Stimulated activated CD4-positive, alpha-beta T cell treated with anti-CD3 and anti-CD28 coated beads, TNF-alpha, amount 100 ng/mL, for 4 hours (primary cell): ENCODE measurements around the gene SLC30A4.
A peak's percentile ranks its signal among the peaks of the same experiment; 100 is the strongest.
"Not testable (repeated sequence)": the region's sequence is repeated elsewhere in the genome, so short reads cannot be mapped to it uniquely, and the experiment has no call there.

Experiments
- DNase-seq, 3 experiments: peaks; one replicate each; pipeline ENCODE4 v3.0.0-alpha.2; 2020; ENCODE audit warnings: low read depth in 3 of 3

The SLC30A4 gene

GRCh38 chr15:45522328-45523165, at the start of gene SLC30A4:
TSS of gene SLC30A4 (minus strand) at chr15:45522755. CDS start at chr15:45522354, 401 bp downstream.
- DNase-seq: peak; percentile 38 to 52 (median 45)

DNA sequence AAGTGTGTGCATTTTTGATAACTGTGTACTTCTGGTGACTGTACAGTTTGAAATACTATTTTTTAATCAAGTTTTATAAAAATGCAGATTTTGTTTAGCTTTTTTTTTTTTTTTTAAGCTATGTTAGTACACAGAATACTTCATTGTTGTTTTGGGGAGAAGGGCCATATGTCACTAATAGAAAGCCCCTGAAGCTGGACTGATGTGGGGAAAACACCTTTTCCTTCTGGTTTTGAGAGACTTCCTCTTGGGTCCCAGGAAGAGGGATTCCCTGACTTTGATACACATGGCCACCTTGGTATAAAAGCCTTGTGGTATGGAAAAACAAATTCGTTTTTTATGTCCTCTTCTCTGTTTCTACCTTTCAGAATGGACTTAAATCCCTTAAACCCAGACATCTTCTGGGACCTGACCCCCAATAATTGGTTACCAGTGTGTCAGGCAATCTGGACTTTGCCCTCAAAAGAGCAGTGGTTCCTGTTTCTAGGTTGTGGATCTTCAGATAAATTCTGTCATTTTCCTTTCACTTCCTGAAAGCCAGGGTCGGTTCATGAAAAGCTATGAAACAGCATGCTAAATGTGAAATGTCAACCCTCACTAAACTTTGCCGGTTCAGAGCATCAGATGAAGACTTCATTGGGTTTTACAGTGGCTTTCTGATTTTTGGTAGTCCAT, 33.5 kb upstream of the SLC30A4 start:
- DNase-seq: no peak

GRCh38 chr15:45551676-45552075, 29.1 kb upstream of the SLC30A4 start:
- no peak for DNase-seq

DNA sequence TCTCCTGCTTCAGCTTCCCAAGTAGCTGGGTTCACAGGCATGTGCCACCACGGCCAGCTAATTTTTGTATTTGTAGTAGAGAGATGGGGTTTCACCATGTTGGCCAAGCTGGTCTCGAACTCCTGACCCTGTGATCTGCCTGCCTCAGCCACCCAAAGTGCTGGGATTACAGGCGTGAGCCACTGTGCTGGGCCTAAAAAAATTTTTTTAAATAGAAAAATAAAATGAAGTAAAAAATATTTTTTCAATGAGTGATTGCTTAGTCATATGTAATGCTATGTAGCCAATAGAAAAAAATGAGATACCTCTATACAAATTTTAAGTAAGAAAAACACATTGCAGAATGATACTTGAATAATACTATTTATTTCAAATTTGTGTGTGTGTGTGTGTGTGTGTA, 27.9 kb upstream of the SLC30A4 start:
- no peak for DNase-seq

DNA sequence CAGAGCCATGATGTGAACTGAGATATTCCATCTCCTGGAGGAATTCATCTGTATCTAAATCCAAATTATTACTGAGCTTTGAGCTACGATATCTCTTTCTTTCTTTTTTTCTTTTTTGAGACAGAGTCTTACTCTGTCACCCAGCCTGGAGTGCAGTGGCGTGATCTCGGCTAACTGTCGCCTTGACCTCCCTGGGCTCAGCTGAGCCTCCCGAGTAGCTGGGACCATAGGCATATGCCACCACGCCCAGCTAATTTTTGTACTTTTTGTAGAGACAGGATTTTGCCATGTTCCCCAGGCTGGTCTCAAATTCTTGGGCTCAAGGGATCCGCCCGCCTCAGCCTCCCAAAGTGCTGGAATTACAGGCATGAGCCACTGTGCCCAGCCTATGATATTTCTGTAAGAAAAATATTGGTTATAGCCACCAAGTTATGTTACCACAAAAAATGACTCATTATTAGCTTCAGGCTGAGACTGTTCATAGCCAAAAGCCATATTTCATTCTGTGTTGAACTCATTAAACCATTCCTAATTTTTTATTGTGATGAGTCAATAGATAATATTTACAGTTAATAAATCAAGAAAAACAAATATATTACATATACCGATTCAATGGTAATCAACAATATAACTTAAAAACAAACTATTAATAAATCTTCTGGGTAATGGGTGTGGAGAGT, 27.1 kb upstream of the SLC30A4 start:
- DNase-seq: no peak

GRCh38 chr15:45548753-45549520, 26.4 kb upstream of the SLC30A4 start:
- DNase-seq: no peak

DNA sequence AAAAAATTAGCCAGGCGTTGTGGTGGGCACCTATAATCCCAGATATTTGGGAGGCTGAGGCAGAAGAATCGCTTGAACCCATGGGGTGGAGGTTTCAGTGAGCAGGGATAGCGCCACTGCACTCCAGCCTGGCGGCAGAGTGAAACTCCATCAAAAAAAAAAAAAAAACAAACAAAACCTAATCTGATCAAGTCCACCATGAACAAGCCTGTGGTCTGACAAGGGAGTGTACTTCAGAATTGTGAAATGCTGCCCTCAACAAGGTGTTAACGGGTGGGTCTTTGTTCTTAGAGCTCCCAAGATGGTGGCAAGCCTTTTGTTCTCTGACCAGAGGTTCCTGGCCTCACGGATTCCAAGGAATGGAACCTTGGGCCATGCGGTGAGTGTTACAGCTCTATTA, 24.2 kb upstream of the SLC30A4 start:
- DNase-seq: no peak

DNA sequence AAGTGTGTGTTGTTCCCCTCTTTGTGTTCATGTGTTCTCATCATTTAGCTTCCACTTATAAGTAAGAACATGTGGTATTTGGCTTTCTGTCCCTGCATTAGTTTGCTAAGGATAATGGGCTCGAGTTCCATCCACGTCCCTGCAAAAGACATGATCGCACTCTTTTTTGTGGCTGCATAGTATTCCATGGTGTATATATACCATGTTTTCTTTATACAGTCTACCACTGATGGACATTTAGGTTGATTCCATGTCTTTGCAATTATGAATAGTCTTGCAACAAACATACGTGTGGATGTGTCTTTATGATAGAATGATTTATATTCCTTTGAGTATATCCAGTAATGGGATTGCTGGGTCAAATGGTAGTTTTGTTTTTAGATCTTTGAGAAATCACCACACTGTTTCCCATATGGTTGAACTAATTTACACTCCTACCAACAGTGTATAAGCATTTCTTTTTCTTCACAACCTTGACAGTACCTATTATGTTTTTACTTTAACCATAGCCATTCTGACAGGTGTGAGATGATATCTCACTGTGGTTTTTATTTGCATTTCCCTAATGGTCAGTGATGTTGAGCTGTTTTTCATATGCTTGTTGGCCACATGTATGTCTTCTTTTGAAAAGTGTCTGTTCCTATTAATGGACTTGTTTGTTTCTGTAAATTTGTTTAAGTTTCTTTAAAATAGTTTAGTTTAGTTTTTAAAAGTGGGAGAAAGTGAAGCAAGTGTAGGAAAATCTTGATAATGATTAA, 21.9 kb upstream of the SLC30A4 start:
- no peak for DNase-seq

GRCh38 chr15:45543051-45543450, 20.5 kb upstream of the SLC30A4 start:
- DNase-seq: no peak

- no peak for DNase-seq
Observed at GRCh38 chr15:45540531-45540930, 18.0 kb upstream of the SLC30A4 start.

DNA sequence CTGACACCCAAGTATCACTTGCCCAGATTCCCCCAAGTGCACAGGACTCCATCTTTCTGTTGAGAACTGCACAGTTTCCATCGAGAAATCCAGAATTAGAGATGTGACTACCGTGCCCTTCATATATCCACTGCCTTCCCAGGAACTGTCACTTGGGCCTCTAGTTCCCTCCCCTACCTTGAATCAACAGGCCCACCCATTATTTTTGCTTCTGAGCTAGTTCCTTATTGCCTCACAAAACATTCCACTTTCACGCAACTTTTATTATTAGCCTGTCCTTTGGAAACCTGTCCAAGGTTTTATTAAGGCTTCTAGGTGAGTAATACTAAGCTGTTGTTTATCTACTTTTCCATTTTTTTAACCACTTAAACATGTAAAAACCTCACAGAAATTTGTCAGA, 17.1 kb upstream of the SLC30A4 start:
- DNase-seq: no peak

GRCh38 chr15:45536934-45537333, 14.4 kb upstream of the SLC30A4 start:
- DNase-seq: no peak

DNA sequence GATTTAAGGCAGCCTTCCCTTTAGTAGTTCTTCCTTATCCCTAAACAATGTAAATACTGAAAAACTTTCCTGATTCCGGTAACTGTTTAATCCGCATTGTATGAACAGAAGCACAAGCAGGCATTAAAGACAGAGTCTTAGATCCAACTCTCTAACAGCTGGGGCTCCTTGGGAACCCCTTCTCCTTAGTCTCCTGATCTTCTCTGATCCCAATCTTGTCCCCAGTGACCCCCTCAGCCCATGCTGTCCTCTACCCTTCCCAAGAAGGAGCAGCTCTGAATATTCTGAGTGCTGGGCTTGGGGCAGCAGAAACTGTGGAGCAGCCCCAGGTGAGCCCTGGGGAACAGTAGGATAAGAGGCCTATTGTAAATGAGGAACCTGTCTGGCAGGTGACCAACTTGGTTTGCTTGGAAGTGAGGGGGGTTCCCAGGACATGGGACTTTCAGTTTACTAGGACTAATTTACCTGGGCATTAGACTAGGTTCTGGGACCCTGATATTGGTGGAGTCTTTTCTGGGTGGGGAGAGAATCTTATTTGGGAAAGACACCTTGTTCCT, 13.0 kb upstream of the SLC30A4 start:
- DNase-seq: no peak

- no peak for DNase-seq
Observed at GRCh38 chr15:45534821-45535220, 12.3 kb upstream of the SLC30A4 start.

GRCh38 chr15:45532892-45533291, 10.3 kb upstream of the SLC30A4 start:
- DNase-seq: not testable (repeated sequence)

- no peak for DNase-seq
Observed at GRCh38 chr15:45529613-45530012, 7.1 kb upstream of the SLC30A4 start.

GRCh38 chr15:45527086-45527485, 4.5 kb upstream of the SLC30A4 start:
- no peak for DNase-seq

- no peak for DNase-seq
Observed at GRCh38 chr15:45523166-45523460, 558 bp upstream of the SLC30A4 start.

- DNase-seq: no peak
Observed at GRCh38 chr15:45521596-45522327, 793 bp downstream of the SLC30A4 start.

DNA sequence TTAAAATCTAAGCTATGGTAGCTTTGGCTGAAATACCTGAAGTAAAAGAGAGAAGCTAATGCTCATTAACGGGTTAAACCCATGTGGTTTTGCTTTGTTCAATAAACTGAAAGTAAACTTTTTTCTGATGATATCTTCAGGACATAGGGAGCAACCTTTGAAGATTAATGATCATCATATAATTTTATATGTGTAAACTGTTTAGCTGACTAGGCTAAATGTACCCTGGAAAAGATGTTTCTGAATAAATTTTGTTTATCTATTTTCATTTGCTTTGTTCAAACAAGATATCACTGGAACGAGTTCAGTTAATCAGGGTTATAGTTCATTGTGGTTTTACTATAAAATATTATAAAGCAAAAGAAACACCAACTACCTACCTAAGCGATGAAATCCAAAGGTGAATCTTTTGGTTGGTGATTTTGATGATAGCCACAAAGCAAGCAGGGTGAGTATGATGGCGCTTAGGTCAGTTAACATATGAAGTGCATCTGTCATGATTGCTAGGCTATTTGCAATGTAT, 11.7 kb downstream of the SLC30A4 start:
- no peak for DNase-seq
